UCSD-AML1 (cell line): ENCODE results near the gene NCBP1.
"Not testable (repeated sequence)": the region's sequence is repeated elsewhere in the genome, so short reads cannot be mapped to it uniquely, and the experiment has no call there.

Experiments
- DNase-seq: peaks from one replicate; lab custom pipeline; 2025; ENCODE audit not compliant: unreplicated experiment; lab: John Stamatoyannopoulos, UW

Gene NCBP1

DNA sequence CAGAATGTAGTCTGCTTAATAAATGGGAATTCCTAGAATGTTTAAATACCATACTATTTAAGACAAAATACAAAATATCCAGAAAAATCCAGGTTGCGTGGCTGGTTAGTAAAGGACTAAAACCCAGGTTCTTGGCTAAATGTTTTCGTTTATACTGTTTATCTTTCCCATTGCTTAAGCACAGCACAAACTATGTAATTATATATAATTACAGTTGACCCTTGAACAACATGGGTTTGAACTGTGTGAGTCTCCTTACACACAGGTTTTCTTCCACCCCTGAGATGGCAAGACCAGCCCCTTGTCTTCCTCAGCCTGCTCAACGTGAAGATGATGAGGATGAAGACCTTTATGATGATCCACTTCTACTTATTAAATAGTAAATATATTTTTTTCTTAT is 38.8 kb downstream of the NCBP1 start:
- no peak for DNase-seq

- no peak for DNase-seq
These were observed 40.3 kb downstream of the NCBP1 start for GRCh38 chr9:97673922-97674321.

DNA sequence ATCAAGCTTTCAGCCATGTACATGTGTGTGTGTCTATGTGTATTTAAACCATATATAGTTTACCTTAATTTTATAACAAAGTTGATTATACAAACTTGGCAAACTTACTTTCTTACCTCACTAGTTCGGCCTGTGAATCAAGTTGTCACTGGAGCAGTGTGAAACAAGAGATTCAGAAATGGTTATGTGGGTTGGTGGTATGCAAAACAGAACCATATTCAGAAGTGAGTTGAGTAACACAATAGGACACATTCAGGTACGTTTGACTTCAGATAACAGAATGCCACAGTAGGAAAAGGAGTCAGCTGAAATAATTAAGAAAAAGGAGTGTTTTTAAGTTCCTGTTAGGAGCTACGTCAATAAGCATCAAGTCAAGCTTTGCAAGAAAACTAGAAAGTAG is 42.0 kb downstream of the NCBP1 start:
- DNase-seq: no peak

DNA sequence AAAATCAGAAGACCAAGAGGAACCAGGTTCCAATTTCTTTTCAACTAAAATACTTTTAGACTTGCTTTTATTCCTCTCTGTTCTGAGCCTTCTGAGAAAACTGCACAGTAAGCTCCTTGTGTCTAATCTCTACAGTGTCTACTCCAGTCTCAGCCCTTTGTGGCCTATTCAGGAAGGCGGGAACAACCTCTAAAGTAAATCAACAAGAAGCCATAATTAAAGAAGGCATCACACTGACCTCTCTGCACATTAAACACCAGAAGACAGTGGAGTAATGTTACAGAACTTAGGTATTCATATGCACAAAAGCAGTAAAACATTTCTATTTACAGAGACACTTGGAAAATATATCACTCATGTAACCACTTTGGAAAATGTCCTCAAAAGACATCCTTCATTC is 48.6 kb downstream of the NCBP1 start:
- DNase-seq: no peak

GRCh38 chr9:97688654-97689053 is 55.0 kb downstream of the NCBP1 start:
- DNase-seq: no peak

GRCh38 chr9:97689401-97690180 is 56.0 kb downstream of the NCBP1 start:
- no peak for DNase-seq

DNA sequence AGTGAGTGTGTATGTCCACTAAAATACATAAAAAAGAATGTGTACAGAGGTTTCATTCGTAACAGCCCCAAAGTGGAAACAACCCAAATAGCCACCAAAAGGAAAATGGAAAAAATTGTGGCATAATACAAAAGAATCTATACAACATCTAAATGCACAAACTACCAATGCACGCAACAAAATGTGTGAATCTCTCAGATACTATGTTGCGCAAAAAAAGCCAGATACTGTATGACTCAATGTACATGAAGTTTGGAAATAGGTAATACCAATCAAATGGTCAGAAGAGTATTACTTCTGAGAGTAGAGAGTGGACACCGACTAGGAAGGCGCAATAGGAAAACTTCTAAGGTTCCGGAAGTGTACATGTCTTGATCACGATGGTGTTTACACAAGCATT is 61.1 kb downstream of the NCBP1 start:
- no peak for DNase-seq

DNA sequence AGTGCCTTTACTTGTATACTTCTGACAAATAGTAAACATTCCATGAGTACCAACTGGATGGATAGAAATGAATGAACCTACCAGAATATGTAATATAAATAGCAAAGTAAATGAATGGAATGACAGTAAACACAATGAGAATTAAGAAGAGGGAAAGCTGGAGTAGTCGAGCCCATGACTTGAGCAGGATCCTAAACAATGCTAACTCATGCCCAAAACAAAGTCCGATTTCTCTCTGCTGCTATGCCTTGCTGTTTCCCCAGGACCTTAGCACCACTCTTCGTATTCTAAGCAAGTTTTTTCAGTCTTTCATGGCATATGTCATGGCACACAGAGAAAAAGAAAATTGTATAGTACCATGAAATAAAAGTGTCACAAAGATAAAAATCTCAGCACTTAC is 61.8 kb downstream of the NCBP1 start:
- no peak for DNase-seq

DNA sequence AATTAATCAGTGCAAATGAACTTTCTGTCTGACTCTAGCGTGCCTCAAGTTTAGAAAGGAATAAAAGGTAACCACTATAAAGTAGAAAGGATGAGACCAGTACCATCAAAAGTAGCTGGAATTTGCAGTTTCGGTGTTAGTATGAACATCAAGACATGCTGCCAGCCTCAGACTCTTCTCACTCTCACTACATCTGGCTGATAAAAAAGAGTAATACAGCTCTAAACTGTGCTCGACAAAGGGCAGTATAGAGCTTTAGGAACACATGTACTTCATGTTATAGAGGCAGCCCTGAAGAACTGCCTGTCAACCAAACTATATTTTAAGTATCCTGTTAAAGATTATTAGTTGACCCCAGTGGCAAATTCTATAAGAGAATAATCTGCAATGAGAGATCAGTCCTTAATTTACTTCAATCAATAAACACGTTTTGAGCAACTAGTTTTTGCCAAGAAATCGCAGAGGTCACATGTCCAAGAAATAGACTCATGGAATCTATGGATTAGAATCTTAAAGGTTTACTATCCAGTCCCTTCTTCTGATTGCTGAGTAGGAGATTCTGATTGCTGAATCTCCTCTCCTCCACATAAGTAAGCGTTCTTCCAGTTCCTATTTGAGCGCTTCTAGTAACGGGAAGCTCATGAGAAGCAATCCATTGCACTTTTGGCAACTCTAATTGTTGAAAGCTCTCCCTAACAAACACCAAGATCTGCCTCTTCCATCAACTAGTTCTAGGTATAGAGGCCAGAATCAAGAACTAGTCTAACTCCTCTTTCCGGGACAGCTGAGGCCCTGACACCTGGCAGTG is 62.6 kb downstream of the NCBP1 start:
- DNase-seq: no peak

DNA sequence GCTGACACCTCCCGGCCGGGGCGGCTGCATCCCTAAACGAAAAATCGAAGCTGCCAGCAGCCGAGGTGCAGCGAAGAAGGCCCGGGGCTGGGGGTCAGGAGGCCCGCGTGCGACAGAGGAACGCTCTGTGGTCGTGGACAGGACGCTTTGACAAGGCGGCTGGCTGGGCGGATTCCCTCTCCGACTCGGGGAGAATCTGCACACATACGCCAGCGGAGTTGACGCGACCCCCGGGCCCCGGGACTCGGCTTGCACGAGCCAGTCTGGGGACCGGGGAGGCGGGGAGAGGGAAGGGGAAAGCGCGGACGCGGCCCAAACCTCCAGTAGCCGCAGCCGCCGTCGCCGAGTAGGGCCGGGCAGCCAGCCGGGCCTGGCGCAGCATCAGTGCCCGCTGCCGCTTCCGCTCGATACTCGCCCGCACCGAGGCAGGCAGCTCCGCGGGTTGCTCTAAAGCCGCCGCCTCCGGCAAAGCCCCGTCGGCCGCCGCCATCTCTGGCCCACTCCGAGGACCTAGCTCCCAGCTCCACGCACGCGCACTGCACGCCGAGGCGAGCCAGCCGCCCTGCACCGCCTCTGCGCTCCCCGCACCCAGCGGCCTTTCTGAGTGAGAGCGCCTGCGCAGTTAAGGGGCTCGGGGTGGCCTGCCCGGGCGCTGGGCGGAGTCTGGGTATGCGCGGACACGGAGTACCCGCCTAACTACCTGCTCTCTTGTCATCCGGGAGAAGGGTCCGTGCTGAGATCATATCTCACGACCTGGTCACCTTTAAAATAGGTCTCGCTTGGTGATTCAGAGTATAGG is 63.4 kb downstream of the NCBP1 start, which contains the start of gene XPA:
XPA (minus strand) TSS at position 538 of the 799 bp plus-strand sequence; CDS start at position 490, 48 bp downstream.
- peak; percentile 95 for DNase-seq

DNA sequence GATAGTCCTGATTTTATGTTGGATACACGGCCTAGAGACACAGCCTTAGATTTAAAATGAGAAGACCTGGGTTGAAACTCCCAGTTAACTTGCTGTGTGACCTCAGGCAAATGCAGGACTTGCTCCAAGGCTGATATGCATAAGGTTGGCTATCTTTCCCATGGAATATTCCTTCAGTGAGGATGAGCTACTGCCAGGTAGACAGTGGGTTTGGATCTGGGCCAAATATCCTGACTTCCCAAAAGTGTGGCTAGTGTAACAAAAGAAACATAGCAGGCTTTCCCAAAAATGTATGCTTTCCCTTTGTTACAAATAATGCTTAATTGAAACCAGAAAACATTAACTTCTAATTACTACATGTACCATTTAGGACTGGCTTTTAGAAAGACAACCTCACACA is 64.2 kb downstream of the NCBP1 start:
- DNase-seq: no peak

DNA sequence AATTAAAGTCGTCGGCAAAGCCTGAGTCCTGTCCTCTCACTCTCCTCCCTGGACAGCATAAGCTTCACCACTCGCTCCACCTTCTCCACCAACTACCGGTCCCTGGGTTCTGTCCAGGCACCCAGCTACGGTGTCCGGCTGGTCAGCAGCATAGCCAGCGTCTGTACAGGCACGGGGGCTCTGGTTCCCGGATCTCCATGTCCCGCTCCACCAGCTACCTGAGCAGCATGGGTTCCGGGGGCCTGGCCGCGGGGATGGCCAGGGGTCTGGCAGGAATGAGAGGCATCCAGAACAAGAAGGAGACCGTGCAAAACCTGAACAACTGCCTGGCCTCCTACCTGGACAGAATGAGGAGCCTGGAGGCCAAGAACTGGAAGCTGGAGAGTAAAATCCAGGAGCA is 65.2 kb downstream of the NCBP1 start:
- DNase-seq: no peak

DNA sequence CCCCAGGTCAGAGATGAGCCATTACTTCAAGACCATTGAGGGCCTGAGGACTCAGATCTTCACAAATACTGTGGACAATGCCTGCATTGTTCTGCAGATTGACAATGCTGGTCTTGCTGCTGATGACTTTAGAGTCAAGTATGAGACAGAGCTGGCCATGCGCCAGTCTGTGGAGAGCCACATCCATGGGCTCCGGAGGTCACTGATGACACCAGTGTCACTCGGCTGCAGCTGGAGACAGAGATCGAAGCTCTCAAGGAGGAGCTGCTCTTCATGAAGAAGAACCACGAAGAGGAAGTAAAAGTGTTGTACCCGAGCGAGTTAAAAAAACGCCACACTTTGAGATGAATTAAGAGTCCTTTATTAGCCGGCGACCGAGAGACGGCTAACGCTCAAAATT is 65.7 kb downstream of the NCBP1 start:
- DNase-seq: not testable (repeated sequence)

GRCh38 chr9:97699824-97700223 is 66.2 kb downstream of the NCBP1 start:
- not testable (repeated sequence) for DNase-seq

DNA sequence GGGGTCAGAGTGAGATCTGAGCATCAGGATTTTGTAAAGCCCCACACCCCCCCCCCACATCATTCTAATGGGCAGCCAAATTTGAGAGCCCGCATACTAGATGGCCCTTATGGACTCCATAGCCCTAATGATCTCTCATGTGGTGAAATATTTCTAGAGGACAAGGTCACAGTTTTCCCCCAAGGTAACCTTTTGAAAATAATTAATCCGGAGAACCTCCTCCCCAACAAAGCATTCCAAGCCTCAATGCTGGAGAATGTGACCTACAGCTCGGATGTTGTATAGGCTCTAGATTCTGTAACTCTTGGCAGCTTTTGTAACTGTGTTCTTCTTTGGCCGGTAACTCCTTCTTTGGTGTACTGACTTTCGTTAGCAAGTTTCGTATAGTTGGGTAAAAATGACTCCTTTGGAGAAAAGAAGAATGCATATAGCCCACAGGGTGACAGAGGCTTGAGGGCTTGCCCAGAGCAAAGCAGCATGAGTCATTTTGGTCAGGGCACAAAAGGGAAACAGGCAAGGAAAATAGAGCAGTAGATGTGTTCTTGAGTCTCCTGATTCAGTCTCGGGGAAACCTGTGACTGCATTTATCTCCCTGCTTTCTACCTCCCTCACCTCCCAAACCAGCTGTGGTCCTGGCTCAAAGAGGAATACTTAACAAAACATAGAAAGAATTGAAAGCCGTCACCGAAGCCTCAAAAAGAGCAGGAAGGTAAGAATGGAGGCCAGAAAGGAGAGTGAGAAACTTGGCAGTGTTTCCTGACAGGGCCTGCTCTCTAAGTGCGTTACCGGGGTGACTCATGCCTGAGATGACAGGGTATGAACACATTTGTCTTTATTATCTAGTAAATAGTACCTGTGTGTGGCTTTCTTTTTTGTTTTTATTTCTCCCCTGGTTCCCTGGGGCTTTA is 70.1 kb downstream of the NCBP1 start:
- no peak for DNase-seq

DNA sequence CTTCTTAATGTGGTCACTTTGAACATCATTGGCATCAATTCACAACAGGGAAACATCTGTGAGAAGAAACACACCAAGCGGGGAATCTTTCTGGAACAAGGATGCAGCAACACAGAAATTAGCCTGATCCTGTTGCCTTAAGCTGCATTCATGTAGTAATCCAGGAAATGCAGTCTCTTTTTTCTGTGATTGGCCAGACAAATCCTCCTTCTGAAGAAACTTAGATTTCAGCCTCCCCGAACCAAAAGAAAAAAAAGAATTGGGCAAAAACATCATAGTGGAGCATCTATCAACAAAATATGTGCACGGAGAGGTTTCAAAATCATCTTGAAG is 70.7 kb downstream of the NCBP1 start:
- DNase-seq: no peak

DNA sequence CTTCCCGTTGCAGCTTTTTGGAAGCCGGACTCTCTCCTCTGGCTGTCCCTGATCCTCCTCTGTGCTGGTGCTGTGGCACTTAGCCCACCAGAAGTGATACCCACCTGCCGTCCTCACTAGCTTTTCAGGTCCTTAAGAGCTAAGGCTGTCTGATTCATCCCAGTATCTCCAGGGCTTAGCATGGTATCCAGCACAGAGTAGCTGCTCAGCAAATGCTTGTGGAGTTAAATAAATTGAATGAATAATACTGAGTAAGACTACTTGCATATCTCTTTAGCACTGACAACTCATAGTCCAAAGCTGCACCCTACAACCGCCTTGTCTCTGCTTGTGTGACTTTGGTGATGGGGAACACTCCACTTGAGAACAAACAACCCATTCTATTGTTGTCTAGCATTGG is 71.2 kb downstream of the NCBP1 start:
- no peak for DNase-seq

DNA sequence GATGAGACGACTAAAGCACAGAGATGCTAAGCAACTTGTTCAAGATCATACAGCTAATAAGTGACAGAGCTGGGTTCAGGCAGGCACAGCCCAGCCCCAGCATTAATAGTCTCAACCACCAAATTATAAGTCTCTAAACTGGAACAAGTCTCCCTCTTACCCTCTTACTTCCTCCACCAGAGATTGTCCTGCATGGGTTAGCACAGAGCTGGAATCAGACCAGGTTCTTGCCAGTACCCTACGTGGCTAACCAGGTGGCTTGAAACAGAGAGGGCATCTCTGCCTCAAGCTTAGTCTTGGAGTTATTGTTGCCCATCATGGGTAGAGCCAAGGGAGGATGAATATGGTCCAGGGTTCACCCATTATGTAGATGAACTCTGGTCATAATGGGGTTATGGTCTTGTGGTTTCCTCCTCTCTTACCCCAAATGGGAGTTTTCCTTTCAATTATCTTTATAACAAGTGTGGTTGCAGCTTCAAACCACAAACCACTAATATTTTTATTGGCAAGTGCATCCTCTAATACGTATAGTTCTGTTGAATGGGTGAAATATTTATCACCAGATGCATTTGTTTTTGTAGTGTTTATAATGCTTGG is 71.8 kb downstream of the NCBP1 start:
- DNase-seq: no peak

- no peak for DNase-seq
These were observed 72.6 kb downstream of the NCBP1 start for GRCh38 chr9:97706246-97706645.
